HEK293 (cell line): ENCODE data around the gene GHDC.
"Not testable (repeated sequence)": the region's sequence is repeated elsewhere in the genome, so short reads cannot be mapped to it uniquely, and the experiment has no call there.

ENCODE experiments used
- CTCF ChIA-PET: fragments of 350-600 bp; formaldehyde crosslinking; extraction: SDS; loops from one replicate; lab custom pipeline; 2021; ENCODE audit warnings: antibody characterized with exemption; lab: Yijun Ruan, JAX
- POLR2A ChIA-PET: fragments of 300-600 bp; formaldehyde crosslinking; extraction: SDS; loops from one replicate; lab custom pipeline; 2020; ENCODE audit warnings: antibody characterized with exemption, inconsistent platforms; lab: Yijun Ruan, JAX
- H3K27ac ChIP-seq: fragments of 200-500 bp; sonication (Bioruptor generic); 2 replicates; pipeline ENCODE4 v1.5.1; 2014; ENCODE audit warnings: low read depth, low read length, control low read depth, inconsistent platforms; ENCODE audit errors: extremely low read depth
- H3K36me3 ChIP-seq, 2 experiments: fragments of 200-500 bp in 1 of 2; sonication (Bioruptor generic) in 1 of 2; 1 replicate in 1 of 2; 2 replicates in 1 of 2; pipeline ENCODE4 v1.5.1; 2014 to 2017; ENCODE audit warnings: inconsistent platforms in 2 of 2, low read length in 2 of 2; ENCODE audit not compliant: control insufficient read depth in 2 of 2, insufficient read depth in 1 of 2
- H3K4me1 ChIP-seq: fragments of 200-500 bp; sonication (Bioruptor generic); 2 replicates; pipeline ENCODE4 v1.5.1; 2014; ENCODE audit warnings: mild to moderate bottlenecking, low read length, inconsistent platforms; ENCODE audit not compliant: control insufficient read depth, insufficient read depth
- H3K4me3 ChIP-seq: 2 replicates; pipeline ENCODE4 v1.5.1; 2011; ENCODE audit warnings: low read depth, mild to moderate bottlenecking, control low read depth, low read length, moderate library complexity
- H3K9me3 ChIP-seq: fragments of 200-500 bp; sonication (Bioruptor generic); 2 replicates; pipeline ENCODE4 v1.5.1; 2014; ENCODE audit warnings: low read depth, low read length, inconsistent platforms; ENCODE audit not compliant: control insufficient read depth, insufficient read depth
- FEZF1 ChIP-seq: fragments of 450-650 bp; formaldehyde crosslinking; IDR thresholded peaks from 2 replicates; pipeline ENCODE4 v1.5.1; 2016; ENCODE audit warnings: missing biosample characterization, missing genetic modification characterization
- GLI4 ChIP-seq: fragments of 450-650 bp; formaldehyde crosslinking; IDR thresholded peaks from 2 replicates; pipeline ENCODE4 v1.5.1; 2016; ENCODE audit warnings: missing biosample characterization, missing genetic modification characterization
- HOXC10 ChIP-seq: sonication (generic); formaldehyde crosslinking; IDR thresholded peaks from 2 replicates; pipeline ENCODE4 v1.8.1; 2023; ENCODE audit warnings: mild to moderate bottlenecking, missing genetic modification reagents
- MZF1 ChIP-seq: fragments of 450-650 bp; formaldehyde crosslinking; IDR thresholded peaks from 2 replicates; pipeline ENCODE4 v1.5.1; 2017; ENCODE audit warnings: missing biosample characterization, missing genetic modification characterization, borderline replicate concordance
- OVOL3 ChIP-seq: fragments of 450-650 bp; formaldehyde crosslinking; IDR thresholded peaks from 2 replicates; pipeline ENCODE4 v1.5.1; 2016; ENCODE audit warnings: missing biosample characterization, missing genetic modification characterization
- SETDB1 ChIP-seq: IDR thresholded peaks from one replicate; pipeline ENCODE4 v1.6.1; 2017; ENCODE audit warnings: mild to moderate bottlenecking, low read length, moderate library complexity, mixed read lengths; ENCODE audit not compliant: insufficient read length
- YY2 ChIP-seq: fragments of 450-650 bp; formaldehyde crosslinking; IDR thresholded peaks from 2 replicates; pipeline ENCODE4 v1.5.1; 2016; ENCODE audit warnings: missing biosample characterization, missing genetic modification characterization
- ZFP41 ChIP-seq: fragments of 450-650 bp; formaldehyde crosslinking; IDR thresholded peaks from 2 replicates; pipeline ENCODE4 v1.5.1; 2016; ENCODE audit warnings: missing biosample characterization, missing genetic modification characterization, borderline replicate concordance
- ZNF146 ChIP-seq: fragments of 450-650 bp; formaldehyde crosslinking; IDR thresholded peaks from 2 replicates; pipeline ENCODE4 v1.5.1; 2016; ENCODE audit warnings: missing biosample characterization, missing genetic modification characterization
- ZNF169 ChIP-seq: fragments of 450-650 bp; formaldehyde crosslinking; IDR thresholded peaks from 2 replicates; pipeline ENCODE4 v1.5.1; 2016; ENCODE audit warnings: missing biosample characterization, missing genetic modification characterization
- ZNF221 ChIP-seq: fragments of 450-650 bp; formaldehyde crosslinking; IDR thresholded peaks from 2 replicates; pipeline ENCODE4 v1.5.1; 2017; ENCODE audit warnings: missing biosample characterization, missing genetic modification characterization, borderline replicate concordance
- ZNF37A ChIP-seq: fragments of 450-650 bp; IDR thresholded peaks from 2 replicates; pipeline ENCODE4 v1.5.1; 2018; ENCODE audit warnings: missing biosample characterization, missing genetic modification characterization
- ZNF514 ChIP-seq: fragments of 450-650 bp; formaldehyde crosslinking; IDR thresholded peaks from 2 replicates; pipeline ENCODE4 v1.5.1; 2016; ENCODE audit warnings: missing biosample characterization, missing genetic modification characterization
- ZNF529 ChIP-seq: fragments of 450-650 bp; formaldehyde crosslinking; IDR thresholded peaks from 2 replicates; pipeline ENCODE4 v1.5.1; 2017; ENCODE audit warnings: missing genetic modification characterization, missing biosample characterization; ENCODE audit not compliant: insufficient replicate concordance
- ZNF658 ChIP-seq: fragments of 450-650 bp; formaldehyde crosslinking; IDR thresholded peaks from 2 replicates; pipeline ENCODE4; 2016; ENCODE audit warnings: missing biosample characterization, missing genetic modification characterization
- ZNF677 ChIP-seq: fragments of 450-650 bp; IDR thresholded peaks from 2 replicates; pipeline ENCODE4 v1.5.0; 2018; ENCODE audit warnings: missing biosample characterization, mild to moderate bottlenecking, missing genetic modification characterization, moderate library complexity
- ZNF707 ChIP-seq: fragments of 450-650 bp; formaldehyde crosslinking; IDR thresholded peaks from 2 replicates; pipeline ENCODE4 v1.5.1; 2016; ENCODE audit warnings: missing biosample characterization, missing genetic modification characterization
- ZNF76 ChIP-seq: fragments of 450-650 bp; formaldehyde crosslinking; IDR thresholded peaks from 2 replicates; pipeline ENCODE4; 2016; ENCODE audit warnings: low read depth, missing biosample characterization, missing genetic modification characterization, borderline replicate concordance
- TF ChIP-seq, protein P1 (sequence below): fragments of 450-650 bp; formaldehyde crosslinking; IDR thresholded peaks from 2 replicates; pipeline ENCODE4 v1.5.1; 2016; ENCODE audit warnings: missing biosample characterization, missing genetic modification characterization
- TF ChIP-seq, protein P2 (sequence below): sonication (generic); formaldehyde crosslinking; IDR thresholded peaks from 2 replicates; pipeline ENCODE4 v1.8.1; 2022; ENCODE audit warnings: mild to moderate bottlenecking, moderate library complexity, missing genetic modification reagents
- TF ChIP-seq, protein P3 (sequence below): fragments of 450-650 bp; formaldehyde crosslinking; IDR thresholded peaks from 2 replicates; pipeline ENCODE4 v1.5.1; 2016; ENCODE audit warnings: missing biosample characterization, missing genetic modification characterization

GHDC gene

DNA sequence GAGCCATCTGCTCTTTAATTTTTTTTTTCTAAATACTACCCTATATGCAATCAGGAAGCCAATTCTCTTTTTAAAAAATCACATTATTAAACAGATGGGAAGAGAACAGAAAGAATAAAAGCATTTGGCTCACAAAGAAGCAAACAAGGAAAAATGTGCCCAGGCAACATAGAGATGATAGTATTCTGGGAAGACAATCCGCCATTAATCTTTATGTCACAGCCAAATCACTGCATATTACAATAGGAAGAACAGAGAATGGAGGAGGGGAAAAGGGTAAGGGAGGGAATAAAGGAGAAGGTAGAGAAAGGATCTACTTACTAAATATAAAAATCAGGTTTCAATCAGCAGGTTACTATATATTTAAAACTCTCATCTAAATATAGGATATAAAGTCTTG lies 47.6 kb upstream of the GHDC start:
- Histone ChIP-seq H3K9me3 (no peaks in the 10 kb centered on the region), H3K4me3 (no peak overlapping the region), H3K4me1 (peaks cover 10% of the 10 kb centered on the region), H3K27ac (no peak overlapping the region), H3K36me3 (no peaks in the 10 kb centered on the region)
- CTCF ChIA-PET, result no interaction called here
- POLR2A ChIA-PET, result no interaction called here
- TF ChIP-seq ZNF169 (tag by site-specific recombination), result no peak
- TF ChIP-seq, protein P1, sequence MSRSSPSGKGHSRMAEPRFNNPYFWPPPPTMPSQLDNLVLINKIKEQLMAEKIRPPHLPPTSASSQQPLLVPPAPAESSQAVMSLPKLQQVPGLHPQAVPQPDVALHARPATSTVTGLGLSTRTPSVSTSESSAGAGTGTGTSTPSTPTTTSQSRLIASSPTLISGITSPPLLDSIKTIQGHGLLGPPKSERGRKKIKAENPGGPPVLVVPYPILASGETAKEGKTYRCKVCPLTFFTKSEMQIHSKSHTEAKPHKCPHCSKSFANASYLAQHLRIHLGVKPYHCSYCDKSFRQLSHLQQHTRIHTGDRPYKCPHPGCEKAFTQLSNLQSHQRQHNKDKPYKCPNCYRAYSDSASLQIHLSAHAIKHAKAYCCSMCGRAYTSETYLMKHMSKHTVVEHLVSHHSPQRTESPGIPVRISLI (tag by site-specific recombination), result no peak
- no peak for TF ChIP-seq ZNF37A (tag by site-specific recombination)
- TF ChIP-seq ZNF529 (tag by site-specific recombination), result no peak
- no peak for TF ChIP-seq ZFP41
- no peak for TF ChIP-seq ZNF658
- no peak for TF ChIP-seq ZNF76 (tag by site-specific recombination)
- TF ChIP-seq FEZF1 (tag by site-specific recombination), result no peak
- TF ChIP-seq, protein P2, sequence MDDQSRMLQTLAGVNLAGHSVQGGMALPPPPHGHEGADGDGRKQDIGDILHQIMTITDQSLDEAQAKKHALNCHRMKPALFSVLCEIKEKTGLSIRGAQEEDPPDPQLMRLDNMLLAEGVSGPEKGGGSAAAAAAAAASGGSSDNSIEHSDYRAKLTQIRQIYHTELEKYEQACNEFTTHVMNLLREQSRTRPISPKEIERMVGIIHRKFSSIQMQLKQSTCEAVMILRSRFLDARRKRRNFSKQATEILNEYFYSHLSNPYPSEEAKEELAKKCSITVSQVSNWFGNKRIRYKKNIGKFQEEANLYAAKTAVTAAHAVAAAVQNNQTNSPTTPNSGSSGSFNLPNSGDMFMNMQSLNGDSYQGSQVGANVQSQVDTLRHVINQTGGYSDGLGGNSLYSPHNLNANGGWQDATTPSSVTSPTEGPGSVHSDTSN, result no peak
- no peak for TF ChIP-seq OVOL3
- no peak for TF ChIP-seq ZNF707 (tag by site-specific recombination)
- no peak for TF ChIP-seq GLI4 (tag by site-specific recombination)
- TF ChIP-seq ZNF677, result no peak
- no peak for TF ChIP-seq ZNF514 (tag by site-specific recombination)

DNA sequence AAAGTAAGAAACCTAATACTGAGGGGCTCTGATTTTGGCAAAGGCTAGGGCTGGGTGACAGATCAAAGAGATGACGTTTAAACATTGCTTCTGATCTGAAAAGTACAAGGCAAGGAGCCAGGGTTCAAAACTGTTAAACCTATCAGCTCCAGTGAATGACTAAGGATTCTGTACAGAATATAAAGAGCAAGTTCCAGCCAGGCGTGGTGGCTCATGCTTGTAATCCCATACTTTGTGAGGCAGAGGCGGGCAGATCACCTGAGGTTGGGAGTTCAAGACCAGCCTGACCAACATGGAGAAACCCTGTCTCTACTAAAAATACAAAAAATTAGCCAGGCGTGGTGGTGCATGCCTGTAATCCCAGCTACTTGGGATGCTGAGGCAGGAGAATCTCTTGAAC lies 46.6 kb upstream of the GHDC start:
- H3K4me3 ChIP-seq, H3K9me3 ChIP-seq, H3K27ac ChIP-seq, POLR2A ChIA-PET, H3K36me3 ChIP-seq: not testable (repeated sequence)
- peaks cover 14% of the 10 kb centered on the region for H3K4me1 ChIP-seq
- CTCF ChIA-PET, result interaction anchor here (0.7 to 1.4 kb wide), 3 partner anchors 10 to 108 kb away, joined by 3 to 4 read pairs (median 4); no protein-coding TSS in a partner anchor

DNA sequence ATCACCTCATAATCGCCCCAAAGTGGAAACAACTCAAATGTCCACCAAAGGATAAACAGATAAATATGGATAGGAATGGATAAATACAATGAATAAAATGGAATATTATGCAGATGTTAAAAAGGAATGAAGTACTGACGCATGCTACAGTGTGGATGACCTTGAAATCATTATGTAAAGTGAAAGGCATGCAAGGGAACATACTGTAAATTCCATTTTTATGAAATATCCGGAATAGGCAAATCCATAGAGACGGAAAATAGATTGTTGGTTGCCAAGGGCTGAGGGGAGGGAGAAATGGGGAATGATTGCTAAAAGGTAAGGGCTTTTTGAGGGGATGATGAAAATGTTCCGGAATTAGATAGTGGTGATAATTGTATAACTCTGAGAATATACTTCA lies 45.9 kb upstream of the GHDC start:
- no peaks in the 10 kb centered on the region for H3K36me3 ChIP-seq
- H3K4me1 ChIP-seq, result peaks cover 14% of the 10 kb centered on the region
- no peaks in the 10 kb centered on the region for H3K9me3 ChIP-seq
- TF ChIP-seq SETDB1 (no peak), MZF1 (tag by site-specific recombination) (peak; percentile 67; the same call in 1 of the 2 replicates), YY2 (tag by site-specific recombination) (no peak), HOXC10 (CRISPR knock-in tag) (no peak), ZNF146 (tag by site-specific recombination) (peak; percentile 96), ZNF221 (tag by site-specific recombination) (no peak)
- TF ChIP-seq, protein P3, sequence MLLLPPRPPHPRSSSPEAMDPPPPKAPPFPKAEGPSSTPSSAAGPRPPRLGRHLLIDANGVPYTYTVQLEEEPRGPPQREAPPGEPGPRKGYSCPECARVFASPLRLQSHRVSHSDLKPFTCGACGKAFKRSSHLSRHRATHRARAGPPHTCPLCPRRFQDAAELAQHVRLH (tag by site-specific recombination), result peak; percentile 11; the same call in 1 of the 2 replicates
- ChIA-PET CTCF (interaction anchor here (1.2 to 1.4 kb wide), 2 partner anchors 13 to 18 kb away, joined by 4 read pairs; no protein-coding TSS in a partner anchor), POLR2A (no interaction called here)
- no peak overlapping the region for H3K4me3 ChIP-seq
- H3K27ac ChIP-seq, result no peak overlapping the region

DNA sequence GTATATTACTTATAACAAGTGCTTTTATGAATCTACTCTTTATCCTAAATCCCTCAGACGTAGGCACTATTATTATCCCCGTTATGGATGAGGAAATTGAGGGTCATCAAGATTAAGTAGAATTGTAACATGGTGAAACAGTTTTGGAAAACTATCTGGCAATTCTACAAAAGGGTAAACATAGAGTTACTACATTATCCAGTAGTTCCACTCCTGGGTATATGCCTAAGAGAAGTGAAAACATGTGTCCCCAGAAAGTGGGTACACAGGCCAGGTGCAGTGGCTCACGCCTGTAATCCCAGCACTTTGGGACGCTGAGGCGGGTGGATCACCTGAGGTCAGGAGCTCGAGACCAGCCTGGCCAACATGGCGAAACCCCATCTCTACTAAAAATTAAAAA lies 45.3 kb upstream of the GHDC start:
- H3K27ac ChIP-seq, H3K36me3 ChIP-seq, H3K9me3 ChIP-seq, H3K4me3 ChIP-seq, POLR2A ChIA-PET: not testable (repeated sequence)
- CTCF ChIA-PET, result interaction anchor here (0.7 to 1.2 kb wide), 2 partner anchors 18 to 43 kb away, joined by 3 to 4 read pairs; no protein-coding TSS in a partner anchor
- H3K4me1 ChIP-seq, result peaks cover 14% of the 10 kb centered on the region
